CD4-positive, alpha-beta T cell (primary cell): ENCODE measurements around the gene OR2L3. TPM values are rescaled to one million over a fixed set of nuclear protein-coding genes. Genes with fewer than 3 reads are reported as not detected.

Source experiments
- ATAC-seq: fragments of 200-7000 bp; cut with Tn5 transposase; one replicate; pipeline ENCODE4 v1.10.0; 2022; ENCODE audit warnings: mild to moderate bottlenecking; ENCODE audit not compliant: poor library complexity
- CTCF ChIA-PET: fragments of 350-600 bp; sonication (Branson Sonifier 250); formaldehyde crosslinking; loops from one replicate; lab custom pipeline; 2021; ENCODE audit warnings: antibody characterized with exemption, inconsistent platforms; lab: Charles Lee
- POLR2A ChIA-PET: fragments of 350-600 bp; sonication (Branson Sonifier 250); formaldehyde crosslinking; loops from one replicate; lab custom pipeline; 2021; ENCODE audit warnings: antibody characterized with exemption, inconsistent platforms; lab: Charles Lee
- DNase-seq, 14 experiments: peaks; one replicate each; pipeline ENCODE4 v3.0.0-alpha.2; 2013 to 2020; ENCODE audit warnings: mixed read lengths in 2 of 14
- H3K27ac ChIP-seq, 2 donors: one replicate each; pipeline versions ENCODE4 v1.5.1 to v1.7.0; 2013; ENCODE audit warnings: low read length in 2 of 2, low read depth in 1 of 2, mild to moderate bottlenecking in 1 of 2
- H3K27me3 ChIP-seq, 2 experiments: 1 replicate in 1 of 2; 2 replicates in 1 of 2; pipeline versions ENCODE4 v1.6.1 to v1.7.0; 2013; ENCODE audit warnings: low read length in 2 of 2, control low read depth in 1 of 2, mild to moderate bottlenecking in 1 of 2, moderate library complexity in 1 of 2; ENCODE audit not compliant: insufficient read depth in 2 of 2, control insufficient read depth in 1 of 2
- H3K36me3 ChIP-seq: one replicate; pipeline ENCODE4 v1.6.1; 2013; ENCODE audit warnings: low read length, control low read depth; ENCODE audit not compliant: insufficient read depth
- H3K4me1 ChIP-seq: one replicate; pipeline ENCODE4 v1.6.1; 2013; ENCODE audit warnings: low read length, control low read depth; ENCODE audit not compliant: insufficient read depth
- H3K4me3 ChIP-seq: one replicate; pipeline ENCODE4 v1.5.1; 2013; ENCODE audit warnings: mild to moderate bottlenecking, low read length, moderate library complexity
- H3K9me3 ChIP-seq, 2 experiments: 1 replicate in 1 of 2; 2 replicates in 1 of 2; pipeline versions ENCODE4 v1.6.1 to v1.7.0; 2013; ENCODE audit warnings: low read length in 2 of 2, mild to moderate bottlenecking in 2 of 2, control low read depth in 1 of 2, moderate library complexity in 1 of 2; ENCODE audit not compliant: control insufficient read depth in 1 of 2, insufficient read depth in 1 of 2
- H3K27ac Mint-ChIP-seq: one replicate; pipeline ENCODE4 v1.8.0; 2020; ENCODE audit warnings: mixed read lengths
- H3K27me3 Mint-ChIP-seq: one replicate; pipeline ENCODE4 v1.8.0; 2021; ENCODE audit warnings: mixed read lengths
- H3K36me3 Mint-ChIP-seq: one replicate; pipeline ENCODE4 v1.8.0; 2021; ENCODE audit warnings: low read depth, mixed read lengths
- H3K4me1 Mint-ChIP-seq: one replicate; pipeline ENCODE4 v1.8.0; 2021; ENCODE audit warnings: low read depth, mixed read lengths
- H3K4me3 Mint-ChIP-seq: one replicate; pipeline ENCODE4 v1.8.0; 2020; ENCODE audit warnings: mild to moderate bottlenecking, mixed read lengths
- H3K9me3 Mint-ChIP-seq: one replicate; pipeline ENCODE4 v1.8.0; 2020; ENCODE audit warnings: mixed read lengths
- intact Hi-C, 2 experiments: fragments of 100-400 bp; cut with DNase I in 1 of 2; cut with micrococcal nuclease in 1 of 2; formaldehyde crosslinking; loops; one replicate each; pipeline versions ENCODE4 v1.15.1 to v1.9.0; 2023 to 2025; cut with DNase I, micrococcal nuclease
- polyA plus RNA-seq, 2 donors: library from polyadenylated mRNA; unstranded; fragments of 120-200 nt; gene quantifications; one replicate each; pipeline ENCODE4 v1.2.1, GENCODE V29; 2013
- total RNA-seq, 174 experiments: library from RNA in 2 of 174; stranded (reverse) in 2 of 174; gene quantifications; one replicate each; pipeline ENCODE4 v1.2.3 and lab custom pipeline; 2021 to 2026
- TF ChIP-seq, protein P1 (sequence below): fragments of 200-600 bp; IDR thresholded peaks from one replicate; pipeline ENCODE4 v1.8.0; 2022; ENCODE audit warnings: antibody characterized with exemption, mild to moderate bottlenecking

The OR2L3 gene, protein sequence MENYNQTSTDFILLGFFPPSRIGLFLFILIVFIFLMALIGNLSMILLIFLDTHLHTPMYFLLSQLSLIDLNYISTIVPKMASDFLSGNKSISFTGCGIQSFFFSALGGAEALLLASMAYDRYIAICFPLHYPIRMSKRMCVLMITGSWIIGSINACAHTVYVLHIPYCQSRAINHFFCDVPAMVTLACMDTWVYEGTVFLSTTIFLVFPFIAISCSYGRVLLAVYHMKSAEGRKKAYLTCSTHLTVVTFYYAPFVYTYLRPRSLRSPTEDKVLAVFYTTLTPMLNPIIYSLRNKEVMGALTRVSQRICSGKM
- total RNA-seq (not detected), total RNA-seq (lab: John Stamatoyannopoulos, UW) (0 to 0.42 (median 0) reads per million in 172 experiments)
- 0.18 TPM for polyA plus RNA-seq (2013, experiment 1 of 2)
- 0.08 TPM for polyA plus RNA-seq (2013, experiment 2 of 2)

DNA sequence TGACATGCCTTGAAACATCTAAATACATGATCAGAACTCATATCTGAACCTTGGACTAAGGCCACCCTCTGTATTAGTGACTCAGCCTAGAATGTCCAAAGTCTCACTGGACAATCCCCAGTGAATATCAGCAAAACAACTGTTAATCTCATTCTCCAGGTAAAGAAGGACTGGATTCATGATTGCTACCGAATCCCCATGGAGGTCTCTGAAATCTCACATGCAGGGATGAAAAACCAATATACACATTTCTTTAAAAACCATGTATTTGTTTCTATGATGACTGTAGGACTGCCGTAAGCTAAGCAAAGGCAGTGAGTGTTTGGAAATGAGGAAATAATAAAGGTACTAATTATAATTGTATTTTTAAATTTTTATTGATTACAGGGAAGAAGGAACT lies at the start of gene OR2L3:
OR2L3 (plus strand) TSS at position 301 of the 400 bp plus-strand sequence. CDS start 13,846 bp downstream, outside the sequence.
- TF ChIP-seq, protein P1, sequence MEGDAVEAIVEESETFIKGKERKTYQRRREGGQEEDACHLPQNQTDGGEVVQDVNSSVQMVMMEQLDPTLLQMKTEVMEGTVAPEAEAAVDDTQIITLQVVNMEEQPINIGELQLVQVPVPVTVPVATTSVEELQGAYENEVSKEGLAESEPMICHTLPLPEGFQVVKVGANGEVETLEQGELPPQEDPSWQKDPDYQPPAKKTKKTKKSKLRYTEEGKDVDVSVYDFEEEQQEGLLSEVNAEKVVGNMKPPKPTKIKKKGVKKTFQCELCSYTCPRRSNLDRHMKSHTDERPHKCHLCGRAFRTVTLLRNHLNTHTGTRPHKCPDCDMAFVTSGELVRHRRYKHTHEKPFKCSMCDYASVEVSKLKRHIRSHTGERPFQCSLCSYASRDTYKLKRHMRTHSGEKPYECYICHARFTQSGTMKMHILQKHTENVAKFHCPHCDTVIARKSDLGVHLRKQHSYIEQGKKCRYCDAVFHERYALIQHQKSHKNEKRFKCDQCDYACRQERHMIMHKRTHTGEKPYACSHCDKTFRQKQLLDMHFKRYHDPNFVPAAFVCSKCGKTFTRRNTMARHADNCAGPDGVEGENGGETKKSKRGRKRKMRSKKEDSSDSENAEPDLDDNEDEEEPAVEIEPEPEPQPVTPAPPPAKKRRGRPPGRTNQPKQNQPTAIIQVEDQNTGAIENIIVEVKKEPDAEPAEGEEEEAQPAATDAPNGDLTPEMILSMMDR, result no peak
- Histone ChIP-seq H3K4me3 (no peak within 1 kb of the TSS), H3K4me1 (no peaks in the 10 kb centered on the region), H3K9me3 (peaks cover 0 to 11% of the 10 kb centered on the region in 2 experiments), H3K27me3 (no peaks in the 10 kb centered on the region), H3K36me3 (no peaks in the 10 kb centered on the region), H3K27ac (no peak within 1 kb of the TSS)
- ATAC-seq (no peak), DNase-seq (no peak)
- Mint-ChIP-seq H3K27ac (no peak within 1 kb of the TSS), H3K9me3 (peaks cover 14% of the 10 kb centered on the region), H3K36me3 (no peaks in the 10 kb centered on the region), H3K4me1 (no peaks in the 10 kb centered on the region), H3K27me3 (no peaks in the 10 kb centered on the region), H3K4me3 (no peak within 1 kb of the TSS)
- ChIA-PET POLR2A (no interaction called here), CTCF (no interaction called here)
- intact Hi-C loops, result no loop called here

DNA sequence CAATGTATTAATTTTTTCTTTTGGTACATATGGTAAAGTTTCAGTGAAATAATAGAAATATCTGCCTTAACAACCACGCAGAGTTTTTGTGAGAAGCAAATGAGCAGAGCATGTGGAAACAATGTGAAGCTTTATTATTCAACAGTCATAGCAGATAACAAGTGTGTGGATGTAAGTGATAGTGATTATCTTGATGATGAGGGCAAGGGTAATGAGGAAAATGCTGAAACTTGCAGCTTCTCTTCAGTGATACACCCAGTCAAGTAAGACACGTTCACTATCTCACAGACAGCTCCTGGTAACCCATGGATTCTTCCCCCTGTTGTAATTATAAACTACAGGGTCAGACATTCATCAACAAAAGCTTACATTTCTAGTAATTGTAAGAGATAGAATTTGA lies 47.8 kb upstream of the OR2L3 start:
- H3K27me3 ChIP-seq, result no peaks in the 10 kb centered on the region
- no peak overlapping the region for H3K27ac ChIP-seq
- no peak overlapping the region for H3K4me3 ChIP-seq
- ATAC-seq, result no peak
- no peaks in the 10 kb centered on the region for H3K36me3 ChIP-seq
- ChIA-PET CTCF (no interaction called here), POLR2A (no interaction called here)
- no peak for DNase-seq
- no peaks in the 10 kb centered on the region for H3K4me1 ChIP-seq
- peaks cover 2% of the 10 kb centered on the region for H3K9me3 Mint-ChIP-seq
- intact Hi-C loops, result no loop called here
- H3K9me3 ChIP-seq, result peaks cover 0 to 3% of the 10 kb centered on the region in 2 experiments
- H3K27me3 Mint-ChIP-seq, result no peaks in the 10 kb centered on the region
- H3K4me1 Mint-ChIP-seq, result no peaks in the 10 kb centered on the region
- TF ChIP-seq, protein P1, result no peak
- H3K36me3 Mint-ChIP-seq, result peaks cover 9% of the 10 kb centered on the region
- H3K27ac Mint-ChIP-seq, result no peak overlapping the region
- no peak overlapping the region for H3K4me3 Mint-ChIP-seq

DNA sequence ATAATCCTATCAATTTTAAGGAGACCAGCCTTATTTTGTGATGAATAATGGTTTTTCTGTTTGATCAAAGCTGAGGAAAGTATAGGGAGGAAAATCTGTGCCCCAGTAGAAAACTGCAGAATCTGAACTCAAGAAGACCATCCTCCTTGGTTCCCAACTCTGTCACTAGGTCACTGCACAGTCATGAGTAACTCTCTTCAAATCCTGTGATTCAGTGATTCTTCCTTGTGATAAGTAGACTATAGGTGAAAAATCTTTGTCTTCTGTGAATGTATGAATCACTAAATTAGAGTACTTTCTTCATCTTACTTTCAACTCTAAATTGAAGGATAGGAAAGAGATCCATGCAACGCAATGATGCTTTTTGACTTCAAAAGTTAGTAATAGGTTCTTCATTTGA lies 46.5 kb upstream of the OR2L3 start:
- Histone ChIP-seq H3K36me3 (no peaks in the 10 kb centered on the region), H3K27me3 (no peaks in the 10 kb centered on the region), H3K27ac (no peak overlapping the region), H3K9me3 (peaks cover 0 to 3% of the 10 kb centered on the region in 2 experiments), H3K4me3 (no peak overlapping the region), H3K4me1 (no peaks in the 10 kb centered on the region)
- Mint-ChIP-seq H3K36me3 (peaks cover 10% of the 10 kb centered on the region), H3K4me3 (no peak overlapping the region), H3K27ac (no peak overlapping the region), H3K9me3 (no peaks in the 10 kb centered on the region), H3K27me3 (no peaks in the 10 kb centered on the region), H3K4me1 (no peaks in the 10 kb centered on the region)
- ChIA-PET CTCF (no interaction called here), POLR2A (no interaction called here)
- TF ChIP-seq, protein P1, result no peak
- no peak for DNase-seq
- intact Hi-C loops, result no loop called here
- ATAC-seq, result no peak
